Loucy (cell line): ENCODE data around the gene DLGAP3.

ENCODE experiments used
- H2AFZ ChIP-seq: fragments of 200-600 bp; sonication (generic); 2 replicates; pipeline ENCODE4 v1.6.0; 2016; ENCODE audit warnings: antibody characterized with exemption, mild to moderate bottlenecking, low read length, moderate library complexity
- H3F3A ChIP-seq: fragments of 200-600 bp; 2 replicates; pipeline ENCODE4 v1.6.0; 2016; ENCODE audit warnings: antibody characterized with exemption, low read depth, mild to moderate bottlenecking
- H3K27me3 ChIP-seq: fragments of 200-600 bp; sonication (generic); 2 replicates; pipeline ENCODE4 v1.6.1; 2014; ENCODE audit warnings: low read length, mild to moderate bottlenecking; ENCODE audit not compliant: insufficient read depth, poor library complexity, severe bottlenecking
- H3K36me3 ChIP-seq: fragments of 200-600 bp; sonication (generic); 2 replicates; pipeline ENCODE4 v1.6.1; 2016; ENCODE audit warnings: low read length; ENCODE audit not compliant: insufficient read depth
- H3K4me1 ChIP-seq: fragments of 200-600 bp; sonication (generic); 2 replicates; pipeline ENCODE4 v1.5.1; 2014; ENCODE audit warnings: low read length, mild to moderate bottlenecking; ENCODE audit not compliant: insufficient read depth, poor library complexity, severe bottlenecking
- H3K4me2 ChIP-seq: fragments of 200-600 bp; sonication (generic); 2 replicates; pipeline ENCODE4 v1.6.0; 2014; ENCODE audit warnings: antibody characterized with exemption, low read length, low read depth, mild to moderate bottlenecking; ENCODE audit not compliant: poor library complexity, severe bottlenecking
- H3K4me3 ChIP-seq: fragments of 200-600 bp; sonication (generic); 2 replicates; pipeline ENCODE4 v1.5.1; 2014; ENCODE audit warnings: low read length, mild to moderate bottlenecking, mixed read lengths; ENCODE audit not compliant: poor library complexity, severe bottlenecking
- H3K79me2 ChIP-seq: fragments of 200-600 bp; sonication (generic); 2 replicates; pipeline ENCODE4 v1.6.1; 2014; ENCODE audit warnings: low read length; ENCODE audit not compliant: insufficient read depth
- H3K9ac ChIP-seq: fragments of 200-600 bp; sonication (generic); 2 replicates; pipeline ENCODE4 v1.6.0; 2014; ENCODE audit warnings: mild to moderate bottlenecking, low read depth, low read length, moderate library complexity; ENCODE audit not compliant: poor library complexity, severe bottlenecking
- H3K9me2 ChIP-seq: fragments of 200-600 bp; sonication (generic); replicated peaks from 2 replicates; pipeline ENCODE4 v1.6.1; 2016; ENCODE audit warnings: low read depth, low read length, mixed read lengths
- H3K9me3 ChIP-seq: fragments of 200-600 bp; sonication (generic); 2 replicates; pipeline ENCODE4 v1.6.1; 2014; ENCODE audit warnings: mild to moderate bottlenecking, antibody characterized with exemption, low read length, low read depth; ENCODE audit not compliant: insufficient read depth
- H4K20me1 ChIP-seq: fragments of 200-600 bp; sonication (generic); 2 replicates; pipeline ENCODE4 v1.6.0; 2014; ENCODE audit warnings: antibody characterized with exemption, low read length, mild to moderate bottlenecking; ENCODE audit not compliant: insufficient read depth, poor library complexity, severe bottlenecking
- EZH2phosphoT487 ChIP-seq: fragments of 200-600 bp; IDR thresholded peaks from 2 replicates; pipeline ENCODE4 v1.6.1; 2018; ENCODE audit warnings: antibody characterized with exemption, mild to moderate bottlenecking, moderate library complexity, borderline replicate concordance
- TF ChIP-seq, protein P1 (sequence below): fragments of 200-600 bp; sonication (generic); conservative IDR thresholded peaks from 2 replicates; pipeline ENCODE4 v1.5.1; 2014; ENCODE audit warnings: mild to moderate bottlenecking, antibody characterized with exemption, low read length

DLGAP3 gene

DNA sequence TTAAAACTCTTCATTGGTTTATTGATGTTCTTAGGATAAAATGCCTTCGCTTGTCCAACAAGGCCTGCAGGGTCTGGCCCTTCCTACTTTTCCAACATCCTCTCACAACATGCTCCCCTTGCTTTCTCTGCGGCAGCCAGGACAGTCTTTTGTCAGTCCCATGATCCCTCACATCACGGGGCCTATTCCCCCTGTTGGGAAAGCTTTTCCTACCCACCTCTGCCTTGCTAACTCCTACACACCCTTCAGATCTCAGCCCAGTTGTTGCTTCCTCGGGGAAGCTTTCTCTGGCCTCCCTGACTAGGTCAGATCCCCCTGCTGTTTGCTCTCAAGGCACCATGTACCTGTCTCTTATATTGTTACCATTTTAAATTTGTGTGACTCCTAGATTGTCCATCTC, 19.0 kb downstream of the DLGAP3 start:
- Histone ChIP-seq H3K9me2 (no peaks in the 10 kb centered on the region), H2AFZ (no peak overlapping the region)

DNA sequence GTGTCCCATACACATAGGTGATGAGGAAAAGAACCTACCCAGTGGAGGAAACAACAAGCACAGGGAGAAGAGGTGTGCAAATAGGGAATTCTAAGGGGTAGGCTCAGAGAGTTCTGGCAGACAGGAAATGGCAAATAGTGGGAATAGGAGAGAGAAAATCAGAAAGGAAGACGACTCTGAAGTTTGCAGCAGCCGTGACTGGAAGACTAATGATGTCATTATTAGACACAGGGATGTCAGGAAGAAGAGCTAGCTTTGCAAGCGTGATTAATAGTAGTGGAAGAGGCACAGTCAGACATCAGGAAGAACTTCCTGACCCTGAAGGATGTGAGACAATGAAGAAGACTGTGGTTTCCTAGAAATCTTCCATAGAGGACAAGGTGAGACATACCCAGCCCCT, 21.1 kb downstream of the DLGAP3 start:
- Histone ChIP-seq H3K9me2 (no peaks in the 10 kb centered on the region), H3K4me1 (no peaks in the 10 kb centered on the region), H3F3A (no peaks in the 10 kb centered on the region), H3K4me2 (no peak overlapping the region), H3K79me2 (no peaks in the 10 kb centered on the region), H3K36me3 (no peaks in the 10 kb centered on the region), H2AFZ (no peak overlapping the region), H4K20me1 (no peaks in the 10 kb centered on the region), H3K4me3 (no peak overlapping the region), H3K9me3 (no peaks in the 10 kb centered on the region), H3K9ac (no peak overlapping the region), H3K27me3 (no peaks in the 10 kb centered on the region)
- TF ChIP-seq, protein P1, sequence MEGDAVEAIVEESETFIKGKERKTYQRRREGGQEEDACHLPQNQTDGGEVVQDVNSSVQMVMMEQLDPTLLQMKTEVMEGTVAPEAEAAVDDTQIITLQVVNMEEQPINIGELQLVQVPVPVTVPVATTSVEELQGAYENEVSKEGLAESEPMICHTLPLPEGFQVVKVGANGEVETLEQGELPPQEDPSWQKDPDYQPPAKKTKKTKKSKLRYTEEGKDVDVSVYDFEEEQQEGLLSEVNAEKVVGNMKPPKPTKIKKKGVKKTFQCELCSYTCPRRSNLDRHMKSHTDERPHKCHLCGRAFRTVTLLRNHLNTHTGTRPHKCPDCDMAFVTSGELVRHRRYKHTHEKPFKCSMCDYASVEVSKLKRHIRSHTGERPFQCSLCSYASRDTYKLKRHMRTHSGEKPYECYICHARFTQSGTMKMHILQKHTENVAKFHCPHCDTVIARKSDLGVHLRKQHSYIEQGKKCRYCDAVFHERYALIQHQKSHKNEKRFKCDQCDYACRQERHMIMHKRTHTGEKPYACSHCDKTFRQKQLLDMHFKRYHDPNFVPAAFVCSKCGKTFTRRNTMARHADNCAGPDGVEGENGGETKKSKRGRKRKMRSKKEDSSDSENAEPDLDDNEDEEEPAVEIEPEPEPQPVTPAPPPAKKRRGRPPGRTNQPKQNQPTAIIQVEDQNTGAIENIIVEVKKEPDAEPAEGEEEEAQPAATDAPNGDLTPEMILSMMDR = no peak
- TF ChIP-seq EZH2phosphoT487 = no peak

More for the DNA sequence above, 19.0 kb downstream of the DLGAP3 start:
- Histone ChIP-seq H3K27me3 (no peaks in the 10 kb centered on the region), H3K4me3 (no peak overlapping the region), H3K36me3 (no peaks in the 10 kb centered on the region), H3K79me2 (no peaks in the 10 kb centered on the region), H3K4me1 (no peaks in the 10 kb centered on the region), H3K9ac (no peak overlapping the region), H4K20me1 (no peaks in the 10 kb centered on the region), H3K9me3 (no peaks in the 10 kb centered on the region), H3K4me2 (no peak overlapping the region), H3F3A (no peaks in the 10 kb centered on the region)
- TF ChIP-seq, protein P1 = no peak
- TF ChIP-seq EZH2phosphoT487 = no peak

DNA sequence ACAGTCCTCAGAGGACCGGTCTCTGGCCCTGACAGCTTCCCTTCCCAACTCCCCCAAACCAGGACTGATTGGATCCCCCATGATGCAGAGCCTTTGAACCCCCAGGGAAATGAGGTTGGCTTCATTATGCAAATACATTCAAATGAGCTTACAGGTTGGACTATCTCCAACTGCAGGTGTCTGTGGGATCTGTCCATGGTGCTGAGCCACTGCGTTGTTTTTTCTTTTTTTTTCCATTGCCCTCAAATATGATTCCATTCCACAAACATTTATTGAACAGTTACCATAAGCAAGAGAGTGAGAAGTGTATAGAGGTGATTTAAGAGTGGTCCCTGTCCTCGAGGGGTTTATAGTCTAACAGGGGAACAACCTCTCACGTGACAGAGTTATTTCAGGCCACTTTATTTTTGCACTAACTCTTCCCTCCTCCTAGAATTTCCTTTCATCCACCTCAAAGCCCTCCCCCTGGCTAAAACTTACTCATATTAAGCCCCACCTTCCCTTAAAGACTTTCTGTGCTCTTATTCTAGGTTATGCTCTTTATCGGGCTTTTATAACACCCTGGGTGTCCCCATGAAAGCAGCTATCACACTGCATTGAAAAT, 21.9 kb downstream of the DLGAP3 start:
- no peaks in the 10 kb centered on the region for H4K20me1 ChIP-seq
- H3K4me3 ChIP-seq = no peak overlapping the region
- no peaks in the 10 kb centered on the region for H3F3A ChIP-seq
- H3K79me2 ChIP-seq = no peaks in the 10 kb centered on the region
- no peaks in the 10 kb centered on the region for H3K9me2 ChIP-seq
- no peaks in the 10 kb centered on the region for H3K9me3 ChIP-seq
- no peak for TF ChIP-seq EZH2phosphoT487
- TF ChIP-seq, protein P1 = no peak
- no peak overlapping the region for H3K9ac ChIP-seq
- H3K27me3 ChIP-seq = no peaks in the 10 kb centered on the region
- no peak overlapping the region for H2AFZ ChIP-seq
- no peaks in the 10 kb centered on the region for H3K4me1 ChIP-seq
- no peaks in the 10 kb centered on the region for H3K36me3 ChIP-seq
- no peak overlapping the region for H3K4me2 ChIP-seq
